GM12864 (cell line): ENCODE results near the gene RUNX2.

Experiments used
- DNase-seq: peaks from one replicate; pipeline ENCODE4 v3.0.0-alpha.2; 2011; ENCODE audit warnings: low read depth
- H3K4me3 ChIP-seq: 2 replicates; pipeline ENCODE4 v1.5.1; 2011; ENCODE audit warnings: mild to moderate bottlenecking, low read depth, low read length, control low read depth
- CTCF ChIP-seq: IDR thresholded peaks from 2 replicates; pipeline ENCODE4 v1.5.1; 2011; ENCODE audit warnings: low read depth, mild to moderate bottlenecking, moderate library complexity, low read length, control low read depth, inconsistent platforms; ENCODE audit errors: missing control alignments

RUNX2 gene

GRCh38 chr6:45630314-45630713 lies 302.2 kb downstream of the RUNX2 start:
- no peak for TF ChIP-seq CTCF
- DNase-seq: no peak
- H3K4me3 ChIP-seq: no peak overlapping the region

- no peak overlapping the region for H3K4me3 ChIP-seq
- TF ChIP-seq CTCF: no peak
- no peak for DNase-seq
Observed at GRCh38 chr6:45630801-45631200, 302.7 kb downstream of the RUNX2 start.

- no peak for TF ChIP-seq CTCF
- no peak overlapping the region for H3K4me3 ChIP-seq
- no peak for DNase-seq
Observed at GRCh38 chr6:45631396-45631795, 303.3 kb downstream of the RUNX2 start.

GRCh38 chr6:45633272-45633908 lies 305.3 kb downstream of the RUNX2 start:
- DNase-seq: no peak

GRCh38 chr6:45634231-45634630 lies 306.1 kb downstream of the RUNX2 start:
- H3K4me3 ChIP-seq: no peak overlapping the region
- DNase-seq: no peak
- TF ChIP-seq CTCF: no peak

More at GRCh38 chr6:45633272-45633908, 305.3 kb downstream of the RUNX2 start:
- H3K4me3 ChIP-seq: no peak overlapping the region
- no peak for TF ChIP-seq CTCF

GRCh38 chr6:45635284-45635867 lies 307.2 kb downstream of the RUNX2 start:
- no peak for TF ChIP-seq CTCF
- DNase-seq: no peak
- no peak overlapping the region for H3K4me3 ChIP-seq

- no peak for DNase-seq
- no peak for TF ChIP-seq CTCF
- no peak overlapping the region for H3K4me3 ChIP-seq
Observed at GRCh38 chr6:45637056-45637455, 308.9 kb downstream of the RUNX2 start.
